ENCODE measurements around the gene LRP4. TPM values are rescaled to one million over a fixed set of nuclear protein-coding genes. Genes with fewer than 3 reads are reported as not detected.

Gene LRP4
- total and polyA plus RNA-seq, 2 of the 4 experiments (the other 2 are of a cell fraction), result 4.1 to 5.8 TPM

- in situ Hi-C loops (cut with MboI; ENCODE audit: low sequenced_read_pairs), result no loop called here
Measured at GRCh38 chr11:46855863-46856262, 62.5 kb downstream of the LRP4 start.

More at GRCh38 chr11:46855863-46856262, 62.5 kb downstream of the LRP4 start:
- Histone ChIP-seq H4K20me1 (ENCODE audit: insufficient read depth, low read length) (no peaks in the 10 kb centered on the region), H2BK5ac (ENCODE audit: low read depth, low read length, poor library complexity, severe bottlenecking) (no peak overlapping the region), H2AK5ac (ENCODE audit: low read depth, low read length) (no peak overlapping the region), H2AK9ac (replicated peaks; ENCODE audit: low read depth, low read length, poor library complexity) (no peak overlapping the region), H3K18ac (ENCODE audit: low read depth, low read length) (no peak overlapping the region), H3K36me3 (ENCODE audit: control insufficient read depth, insufficient read depth, low read length) (peaks cover 2% of the 10 kb centered on the region; the same call in 1 of the 2 replicates), H2AFZ (replicated peaks; ENCODE audit: low read length, poor library complexity) (no peak overlapping the region), H3K9me1 (ENCODE audit: insufficient read depth, low read length) (no peaks in the 10 kb centered on the region; the same call in 1 of the 2 replicates), H3K27ac (ENCODE audit: insufficient read depth, low read length) (no peak overlapping the region), H3K56ac (ENCODE audit: extremely low read depth, insufficient read depth, low read length) (no peak overlapping the region), H3K4me1 (ENCODE audit: control insufficient read depth, insufficient read depth, low read length) (no peaks in the 10 kb centered on the region), H3K4ac (ENCODE audit: low read depth, low read length) (no peak overlapping the region), H3K14ac (replicated peaks; ENCODE audit: low read depth, low read length) (no peak overlapping the region), H3K4me2 (ENCODE audit: low read depth, low read length) (no peak overlapping the region), H4K5ac (ENCODE audit: low read depth, low read length) (no peak overlapping the region), H2BK20ac (ENCODE audit: low read depth, low read length) (no peak overlapping the region), H3K9me3 (ENCODE audit: control insufficient read depth, insufficient read depth, low read length) (no peaks in the 10 kb centered on the region), H3K27me3 (ENCODE audit: control insufficient read depth, insufficient read depth, low read length) (no peaks in the 10 kb centered on the region), H4K8ac (ENCODE audit: low read depth in 2 of 2, low read length in 2 of 2) (no peak overlapping the region), H3K4me3 (ENCODE audit: insufficient read depth, low read depth, low read length) (no peak overlapping the region), H3K79me1 (ENCODE audit: low read depth in 1 of 2, low read length in 2 of 2) (no peaks in the 10 kb centered on the region), H2BK120ac (ENCODE audit: low read depth, low read length) (no peak overlapping the region), H3K9ac (ENCODE audit: low read depth, low read length) (no peak overlapping the region), H4K91ac (ENCODE audit: insufficient read depth, low read depth, low read length) (no peak overlapping the region), H3K23ac (ENCODE audit: low read depth, low read length) (no peak overlapping the region), H2BK15ac (ENCODE audit: low read depth, low read length) (no peak overlapping the region)
- intact Hi-C loops (cut with micrococcal nuclease) (no loop called here), dilution Hi-C loops (cut with HindIII; ENCODE audit: low sequenced_read_pairs, unreplicated experiment) (no loop called here)
- DNase-seq (no peak), ATAC-seq (ENCODE audit: low read depth) (no peak)
- ChIA-PET CTCF (no interaction called here), POLR2A (ENCODE audit: unreplicated experiment) (no interaction called here)
- no TSS peak for BruUV-seq (replicated peaks)
- no CpG with 5 or more reads among the region's 2 CpGs for WGBS, 2 experiments (ENCODE audit: extremely low coverage in 2 of 2, insufficient read length in 1 of 2)
- TF ChIP-seq RCOR1 (IDR thresholded peaks at IDR 0.05; ENCODE audit: insufficient replicate concordance, low read length), result no peak
- TF ChIP-seq NFE2L2 (IDR thresholded peaks at IDR 0.05; ENCODE audit: low read depth, low read length), result no peak
- TF ChIP-seq POLR2A (IDR thresholded peaks at IDR 0.05; ENCODE audit: low read depth, low read length), result no peak
- TF ChIP-seq FOS (IDR thresholded peaks at IDR 0.05; ENCODE audit: low read depth, low read length), result no peak
- no peak for TF ChIP-seq SMC3 (IDR thresholded peaks at IDR 0.05; ENCODE audit: low read depth, low read length)
- no peak for TF ChIP-seq RAD21 (IDR thresholded peaks at IDR 0.05; ENCODE audit: low read length)
- TF ChIP-seq CEBPB (IDR thresholded peaks at IDR 0.05; ENCODE audit: low read depth, low read length), result no peak
- TF ChIP-seq MXI1 (IDR thresholded peaks at IDR 0.05; ENCODE audit: borderline replicate concordance, low read depth, low read length), result no peak
- no peak for TF ChIP-seq CTCF (conservative IDR thresholded peaks at IDR 0.05; ENCODE audit: low read depth, low read length)
- TF ChIP-seq CHD1 (IDR thresholded peaks at IDR 0.05; ENCODE audit: low read depth, low read length), result no peak
- TF ChIP-seq ELK1 (IDR thresholded peaks at IDR 0.05; ENCODE audit: borderline replicate concordance, low read depth, low read length), result no peak
- TF ChIP-seq BHLHE40 (IDR thresholded peaks at IDR 0.05; ENCODE audit: low read depth, low read length), result no peak
- no peak for TF ChIP-seq MAZ (IDR thresholded peaks at IDR 0.05; ENCODE audit: borderline replicate concordance, low read depth, low read length)
- TF ChIP-seq USF2 (IDR thresholded peaks at IDR 0.05; ENCODE audit: low read depth, low read length), result no peak
- TF ChIP-seq RFX5 (IDR thresholded peaks at IDR 0.05; ENCODE audit: low read depth, low read length), result no peak
- no peak for TF ChIP-seq MAFK (IDR thresholded peaks at IDR 0.05; ENCODE audit: low read depth, low read length)
